Osteocyte (in vitro differentiated cells): ENCODE data around the gene CEP135. TPM values are rescaled to one million over a fixed set of nuclear protein-coding genes. Genes with fewer than 3 reads are reported as not detected.
"Not testable (repeated sequence)": the region's sequence is repeated elsewhere in the genome, so short reads cannot be mapped to it uniquely, and the experiment has no call there.

Experiments
- DNase-seq: peaks from one replicate; pipeline ENCODE4 v3.0.0; 2021; ENCODE audit warnings: mixed read lengths; ENCODE audit not compliant: unreplicated experiment; ENCODE audit errors: extremely low spot score
- H3K27ac Mint-ChIP-seq: one replicate; pipeline ENCODE4 v1.8.0; 2021; ENCODE audit warnings: mild to moderate bottlenecking, mixed read lengths; ENCODE audit not compliant: unreplicated experiment
- H3K27me3 Mint-ChIP-seq: one replicate; pipeline ENCODE4 v1.8.0; 2021; ENCODE audit warnings: mixed read lengths; ENCODE audit not compliant: unreplicated experiment
- H3K36me3 Mint-ChIP-seq: one replicate; pipeline ENCODE4 v1.8.0; 2021; ENCODE audit warnings: mixed read lengths; ENCODE audit not compliant: unreplicated experiment
- H3K4me1 Mint-ChIP-seq: one replicate; pipeline ENCODE4 v1.8.0; 2021; ENCODE audit warnings: mixed read lengths; ENCODE audit not compliant: unreplicated experiment
- H3K4me3 Mint-ChIP-seq: one replicate; pipeline ENCODE4 v1.8.0; 2021; ENCODE audit warnings: mild to moderate bottlenecking, moderate library complexity, mixed read lengths; ENCODE audit not compliant: unreplicated experiment
- H3K9me3 Mint-ChIP-seq: one replicate; pipeline ENCODE4 v1.8.0; 2021; ENCODE audit warnings: mixed read lengths; ENCODE audit not compliant: unreplicated experiment
- total RNA-seq: library from RNA; stranded (reverse); gene quantifications from 2 replicates; pipeline ENCODE4 v1.2.1, GENCODE V29; 2021
- TF ChIP-seq, protein P1 (sequence below): fragments of 200-600 bp; sonication (generic); IDR thresholded peaks from 2 replicates; pipeline ENCODE4 v1.5.0; 2021; ENCODE audit warnings: antibody characterized with exemption, mild to moderate bottlenecking, moderate library complexity

CEP135 gene
- total RNA-seq, 1 donor from 2014 or later, result 11.8 TPM

DNA sequence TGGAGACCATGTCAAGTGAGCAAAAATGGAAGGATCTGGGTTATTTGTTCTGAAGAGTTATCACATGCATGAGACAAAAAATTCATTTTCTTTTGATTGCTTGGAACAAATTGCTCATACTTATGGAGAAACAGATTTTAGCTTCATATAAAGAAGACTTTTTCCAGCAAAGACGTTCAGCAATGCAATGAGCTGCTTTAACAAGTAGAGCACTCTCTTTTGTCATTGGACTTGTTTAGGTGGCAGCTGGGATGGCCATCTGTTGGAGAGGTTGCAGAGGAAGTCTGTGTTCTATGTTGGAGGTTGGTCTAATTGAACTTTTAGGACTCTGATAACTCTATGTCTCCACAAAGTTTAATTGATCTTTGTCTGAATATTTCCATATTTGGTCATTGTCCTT is 19.9 kb upstream of the CEP135 start:
- H3K4me3 Mint-ChIP-seq, result no peak overlapping the region
- H3K9me3 Mint-ChIP-seq, result no peaks in the 10 kb centered on the region
- no peaks in the 10 kb centered on the region for H3K4me1 Mint-ChIP-seq
- H3K27me3 Mint-ChIP-seq, result no peaks in the 10 kb centered on the region
- TF ChIP-seq, protein P1, sequence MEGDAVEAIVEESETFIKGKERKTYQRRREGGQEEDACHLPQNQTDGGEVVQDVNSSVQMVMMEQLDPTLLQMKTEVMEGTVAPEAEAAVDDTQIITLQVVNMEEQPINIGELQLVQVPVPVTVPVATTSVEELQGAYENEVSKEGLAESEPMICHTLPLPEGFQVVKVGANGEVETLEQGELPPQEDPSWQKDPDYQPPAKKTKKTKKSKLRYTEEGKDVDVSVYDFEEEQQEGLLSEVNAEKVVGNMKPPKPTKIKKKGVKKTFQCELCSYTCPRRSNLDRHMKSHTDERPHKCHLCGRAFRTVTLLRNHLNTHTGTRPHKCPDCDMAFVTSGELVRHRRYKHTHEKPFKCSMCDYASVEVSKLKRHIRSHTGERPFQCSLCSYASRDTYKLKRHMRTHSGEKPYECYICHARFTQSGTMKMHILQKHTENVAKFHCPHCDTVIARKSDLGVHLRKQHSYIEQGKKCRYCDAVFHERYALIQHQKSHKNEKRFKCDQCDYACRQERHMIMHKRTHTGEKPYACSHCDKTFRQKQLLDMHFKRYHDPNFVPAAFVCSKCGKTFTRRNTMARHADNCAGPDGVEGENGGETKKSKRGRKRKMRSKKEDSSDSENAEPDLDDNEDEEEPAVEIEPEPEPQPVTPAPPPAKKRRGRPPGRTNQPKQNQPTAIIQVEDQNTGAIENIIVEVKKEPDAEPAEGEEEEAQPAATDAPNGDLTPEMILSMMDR, result no peak
- no peaks in the 10 kb centered on the region for H3K36me3 Mint-ChIP-seq
- no peak for DNase-seq
- H3K27ac Mint-ChIP-seq, result no peak overlapping the region

DNA sequence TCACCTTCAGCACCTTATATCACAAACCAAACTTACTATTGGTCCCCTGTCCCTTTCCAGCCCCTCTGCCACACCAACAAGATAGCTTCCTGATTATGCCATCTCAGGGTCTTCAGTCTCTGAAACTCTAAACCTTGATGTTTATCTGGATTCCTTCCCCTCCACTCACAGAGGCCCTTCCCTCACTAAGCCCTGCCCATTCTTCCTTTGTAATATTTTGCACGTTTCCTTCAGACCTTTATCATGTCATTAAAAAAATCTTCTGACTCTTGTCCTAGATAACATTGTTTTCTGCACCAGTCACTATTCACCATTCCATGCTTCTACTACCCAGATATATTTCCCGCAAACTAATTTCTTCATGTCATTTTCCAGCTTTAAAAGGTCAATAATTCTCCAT is 17.7 kb upstream of the CEP135 start:
- H3K36me3 Mint-ChIP-seq, result no peaks in the 10 kb centered on the region
- H3K4me3 Mint-ChIP-seq, result no peak overlapping the region
- no peak for DNase-seq
- no peaks in the 10 kb centered on the region for H3K27me3 Mint-ChIP-seq
- H3K27ac Mint-ChIP-seq, result no peak overlapping the region
- peaks cover 4% of the 10 kb centered on the region for H3K9me3 Mint-ChIP-seq
- no peaks in the 10 kb centered on the region for H3K4me1 Mint-ChIP-seq
- TF ChIP-seq, protein P1, result no peak

DNA sequence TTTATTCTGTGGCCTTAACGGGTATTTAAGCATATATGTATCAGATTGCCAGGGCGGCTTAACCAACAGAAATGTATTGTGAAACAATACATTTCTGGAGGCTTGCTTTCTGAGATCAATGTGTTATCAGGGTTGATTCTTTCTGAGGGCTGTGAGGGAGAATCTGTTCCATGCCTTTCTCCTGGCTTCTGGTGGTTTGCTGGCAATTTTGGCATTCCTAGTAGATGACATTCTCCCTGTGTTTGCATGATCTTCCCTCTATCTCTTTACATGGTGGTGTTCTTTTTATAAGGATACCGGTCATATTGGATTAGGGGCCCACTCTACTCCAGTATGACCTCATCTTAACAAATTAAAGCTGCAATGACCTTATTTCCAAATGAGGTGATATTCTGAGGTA is 16.9 kb upstream of the CEP135 start:
- TF ChIP-seq, protein P1, result no peak
- no peak for DNase-seq
- no peak overlapping the region for H3K27ac Mint-ChIP-seq
- peaks cover 12% of the 10 kb centered on the region for H3K9me3 Mint-ChIP-seq
- H3K36me3 Mint-ChIP-seq, result peaks cover 4% of the 10 kb centered on the region
- no peaks in the 10 kb centered on the region for H3K27me3 Mint-ChIP-seq
- H3K4me3 Mint-ChIP-seq, result no peak overlapping the region
- no peaks in the 10 kb centered on the region for H3K4me1 Mint-ChIP-seq

DNA sequence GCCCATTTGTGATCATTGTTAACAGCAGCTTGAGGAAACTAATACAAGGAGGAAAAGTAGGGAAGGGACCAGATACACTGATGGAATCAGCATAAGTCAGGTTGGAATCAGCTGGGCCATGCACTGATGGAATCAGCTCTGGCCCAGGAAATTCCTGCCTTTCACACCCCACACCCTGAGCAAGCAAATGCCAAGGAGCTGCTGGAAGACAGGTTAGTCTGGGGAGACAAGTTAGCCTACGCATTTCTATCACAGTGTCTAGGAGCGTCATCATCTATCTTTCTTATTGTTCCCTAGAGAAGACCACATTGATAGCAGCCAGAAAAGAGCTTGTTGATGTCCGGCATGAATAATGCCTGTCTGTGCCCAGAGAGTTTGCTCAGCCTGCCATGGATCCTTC is 16.2 kb upstream of the CEP135 start:
- Mint-ChIP-seq H3K27ac (no peak overlapping the region), H3K27me3 (no peaks in the 10 kb centered on the region), H3K4me3 (no peak overlapping the region), H3K4me1 (no peaks in the 10 kb centered on the region), H3K36me3 (peaks cover 5% of the 10 kb centered on the region), H3K9me3 (peaks cover 14% of the 10 kb centered on the region)
- TF ChIP-seq, protein P1, result no peak
- DNase-seq, result no peak

DNA sequence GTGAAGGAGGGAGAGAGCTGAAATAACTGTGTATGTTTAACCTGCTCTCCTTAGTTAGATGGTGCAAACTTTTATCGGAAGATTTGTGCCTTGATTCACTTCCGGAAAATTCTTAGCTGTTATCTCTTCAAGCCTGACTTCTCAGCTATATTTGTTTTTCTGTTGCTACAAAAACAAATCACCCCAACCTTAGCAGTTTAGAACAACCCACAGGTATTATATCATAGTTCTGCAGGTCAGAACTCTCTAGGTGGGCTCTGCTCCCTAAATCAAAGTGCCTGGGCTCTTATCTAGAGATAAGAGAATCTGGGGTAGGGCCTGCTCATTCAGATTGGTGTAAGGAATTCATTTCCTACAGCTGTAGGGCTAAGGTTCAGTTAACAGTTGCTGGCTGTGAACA is 15.1 kb upstream of the CEP135 start:
- DNase-seq, result no peak
- H3K36me3 Mint-ChIP-seq, result peaks cover 13% of the 10 kb centered on the region
- no peaks in the 10 kb centered on the region for H3K4me1 Mint-ChIP-seq
- no peaks in the 10 kb centered on the region for H3K27me3 Mint-ChIP-seq
- H3K4me3 Mint-ChIP-seq, result no peak overlapping the region
- peaks cover 21% of the 10 kb centered on the region for H3K9me3 Mint-ChIP-seq
- TF ChIP-seq, protein P1, result no peak
- no peak overlapping the region for H3K27ac Mint-ChIP-seq

DNA sequence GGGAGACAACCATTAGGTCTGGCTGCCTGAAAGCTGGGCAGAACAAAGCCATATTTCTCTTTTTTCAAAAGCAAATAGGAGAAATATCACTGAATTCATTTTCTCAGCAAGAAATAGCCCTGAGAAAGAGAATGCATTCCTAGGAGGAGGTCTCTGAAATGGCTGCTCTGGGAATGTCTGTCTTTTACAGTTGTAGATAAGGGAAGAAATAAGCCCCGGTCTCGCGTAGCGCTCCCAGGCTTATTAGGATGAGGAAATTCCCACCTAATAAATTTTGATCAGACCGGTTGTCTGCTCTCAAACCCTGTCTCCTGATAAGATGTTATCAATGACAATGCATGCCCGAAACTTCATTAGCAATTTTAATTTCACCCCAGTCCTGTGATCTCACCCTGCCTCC is 12.8 kb upstream of the CEP135 start:
- H3K4me3 Mint-ChIP-seq, H3K27me3 Mint-ChIP-seq, DNase-seq, H3K27ac Mint-ChIP-seq, H3K4me1 Mint-ChIP-seq: not testable (repeated sequence)
- Mint-ChIP-seq H3K36me3 (peaks cover 26% of the 10 kb centered on the region), H3K9me3 (peaks cover 25% of the 10 kb centered on the region)
